Retinal pigment epithelial cell (primary cell): ENCODE results near the gene SPATA3.

ENCODE experiments used
- DNase-seq: peaks from one replicate; pipeline ENCODE4 v3.0.0-alpha.2; 2010; ENCODE audit warnings: low read depth
- H3K4me3 ChIP-seq: 2 replicates; pipeline ENCODE4 v1.5.1; 2011; ENCODE audit warnings: mild to moderate bottlenecking, low read length, control low read depth, moderate library complexity
- CTCF ChIP-seq: conservative IDR thresholded peaks from 2 replicates; pipeline ENCODE4 v1.5.1; 2011; ENCODE audit warnings: low read depth, low read length, control low read depth, inconsistent platforms

Gene SPATA3

GRCh38 chr2:231028889-231029288 is 33.0 kb downstream of the SPATA3 start:
- no peak for DNase-seq
- TF ChIP-seq CTCF: no peak

GRCh38 chr2:231029563-231029962 is 33.6 kb downstream of the SPATA3 start:
- no peak for TF ChIP-seq CTCF
- DNase-seq: no peak
- H3K4me3 ChIP-seq: no peak overlapping the region

More at GRCh38 chr2:231028889-231029288, 33.0 kb downstream of the SPATA3 start:
- no peak overlapping the region for H3K4me3 ChIP-seq

- DNase-seq: no peak
- no peak overlapping the region for H3K4me3 ChIP-seq
- TF ChIP-seq CTCF: no peak
Measured at GRCh38 chr2:231030725-231031124, 34.8 kb downstream of the SPATA3 start.

- DNase-seq: no peak
- H3K4me3 ChIP-seq: no peak overlapping the region
- TF ChIP-seq CTCF: no peak
Measured at GRCh38 chr2:231032575-231033140, 36.7 kb downstream of the SPATA3 start.

- no peak for TF ChIP-seq CTCF
- H3K4me3 ChIP-seq: no peak overlapping the region
- no peak for DNase-seq
Measured at GRCh38 chr2:231033147-231034132, 37.5 kb downstream of the SPATA3 start.

- H3K4me3 ChIP-seq: no peak overlapping the region
- DNase-seq: no peak
- no peak for TF ChIP-seq CTCF
Measured at GRCh38 chr2:231034291-231034882, 38.5 kb downstream of the SPATA3 start.
